ENCODE data around the gene SIL1.
"Not testable (repeated sequence)": the region's sequence is repeated elsewhere in the genome, so short reads cannot be mapped to it uniquely, and the experiment has no call there.

Gene SIL1

GRCh38 chr5:138943599-138944173 lies 254.5 kb downstream of the SIL1 start:
- no peak for DNase-seq
- ATAC-seq = no peak

DNA sequence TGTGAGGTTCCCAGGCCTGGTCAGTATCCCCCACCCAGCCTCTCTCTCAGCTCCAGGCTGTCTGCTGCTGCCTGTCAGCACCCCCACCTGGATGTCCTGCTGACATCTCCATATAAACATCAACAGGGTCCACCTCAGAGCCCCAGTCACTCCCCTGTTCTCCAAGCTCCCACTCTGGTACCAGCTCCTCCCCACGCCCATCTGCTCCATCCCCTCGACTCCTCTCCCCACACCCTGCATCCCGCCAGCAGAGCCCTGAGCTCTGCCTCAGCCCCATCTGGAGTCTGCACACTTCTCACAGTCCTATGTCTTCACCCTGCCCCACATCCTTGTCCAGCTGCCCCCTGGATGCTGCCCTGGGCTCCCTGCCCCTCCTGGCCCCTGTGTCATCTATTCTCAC lies 255.3 kb downstream of the SIL1 start:
- ATAC-seq = no peak
- no peak for DNase-seq

GRCh38 chr5:138942066-138942465 lies 256.1 kb downstream of the SIL1 start:
- ATAC-seq (no peak), DNase-seq (no peak)

DNA sequence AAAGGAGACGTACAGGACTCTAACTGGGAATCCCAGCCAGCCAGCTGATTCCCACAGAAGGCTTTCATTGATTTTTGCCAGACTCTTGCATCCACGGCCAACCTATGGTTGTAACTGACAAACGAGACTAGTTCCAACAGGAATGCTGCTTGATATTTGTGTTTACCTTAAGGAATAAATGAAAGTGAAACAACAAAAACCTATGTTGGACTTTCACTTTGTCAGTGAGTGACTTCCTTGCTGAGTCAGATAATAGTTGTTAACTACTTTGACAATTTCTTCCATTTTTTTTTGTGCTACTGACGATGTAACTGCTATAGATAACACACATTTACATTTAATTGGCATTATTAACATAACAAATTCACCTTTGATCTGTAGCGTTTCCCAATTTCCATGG lies 259.6 kb downstream of the SIL1 start:
- ATAC-seq (no peak), DNase-seq (no peak)

DNA sequence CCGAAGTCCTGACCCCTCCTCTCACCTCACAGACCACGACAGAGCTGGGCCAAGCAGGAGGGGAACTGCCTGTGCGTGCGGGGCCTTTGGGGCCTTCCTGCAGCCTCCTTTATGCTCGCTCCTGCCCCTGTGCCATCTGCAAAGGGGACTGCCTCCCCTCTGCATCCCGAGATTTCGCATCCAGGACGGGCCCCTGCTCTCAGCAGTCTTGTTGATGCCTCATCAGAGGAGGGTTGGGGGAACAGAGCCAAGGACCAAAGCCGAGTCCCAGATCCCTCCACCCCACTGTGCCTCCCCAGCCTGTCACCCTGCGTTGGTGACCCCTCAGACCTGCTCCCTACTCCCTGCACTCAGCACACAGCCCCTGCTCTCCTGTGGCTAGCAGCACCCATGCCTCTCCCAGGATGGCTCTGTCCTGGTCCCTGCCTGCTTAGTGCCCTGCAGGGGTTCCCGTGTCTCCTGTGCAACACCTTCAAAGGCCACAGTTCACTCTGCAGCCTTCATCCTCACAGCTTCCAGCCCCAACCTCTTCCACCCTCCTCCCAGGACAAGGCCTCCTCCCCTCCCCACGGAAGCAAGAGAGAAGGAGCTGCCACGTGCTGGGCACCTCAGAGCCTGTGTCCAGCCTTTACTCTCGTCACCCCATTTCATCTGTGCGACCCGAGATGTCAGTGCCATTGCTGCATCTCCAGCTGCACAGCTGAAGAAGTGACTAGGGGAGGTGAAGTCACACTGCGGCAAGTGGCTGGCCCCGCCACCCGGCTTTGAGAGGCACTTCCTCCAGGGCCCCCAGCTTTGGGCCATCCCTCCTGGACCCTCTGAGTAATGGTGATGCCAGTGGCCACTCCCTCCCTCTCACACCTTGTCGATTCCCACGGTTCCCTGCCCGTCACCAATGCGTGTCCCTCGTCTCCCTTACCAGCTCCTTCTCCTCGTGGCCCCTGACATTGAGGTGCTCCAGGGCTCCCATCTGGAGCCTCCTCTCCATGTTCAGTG lies 260.5 kb downstream of the SIL1 start:
- ATAC-seq = no peak
- DNase-seq = no peak

DNA sequence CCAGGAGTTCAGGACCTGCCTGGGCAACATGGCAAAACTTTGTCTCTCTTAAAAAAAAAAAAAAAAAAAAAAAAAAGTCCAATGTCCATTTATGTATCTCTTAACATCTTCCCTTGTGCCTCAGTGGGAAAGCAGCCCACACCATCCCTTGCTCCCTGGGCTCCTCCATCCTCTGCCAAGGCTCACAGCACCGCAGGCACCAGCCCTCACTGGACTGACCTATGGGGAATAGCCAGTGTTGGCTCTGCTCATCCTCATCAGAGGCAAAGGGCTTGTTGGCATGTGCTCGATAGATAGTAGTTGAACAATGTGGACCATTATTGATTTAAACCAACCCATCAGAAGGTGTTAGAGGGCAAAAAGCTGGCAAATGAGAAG lies 261.2 kb downstream of the SIL1 start:
- no peak for ATAC-seq
- DNase-seq = no peak

DNA sequence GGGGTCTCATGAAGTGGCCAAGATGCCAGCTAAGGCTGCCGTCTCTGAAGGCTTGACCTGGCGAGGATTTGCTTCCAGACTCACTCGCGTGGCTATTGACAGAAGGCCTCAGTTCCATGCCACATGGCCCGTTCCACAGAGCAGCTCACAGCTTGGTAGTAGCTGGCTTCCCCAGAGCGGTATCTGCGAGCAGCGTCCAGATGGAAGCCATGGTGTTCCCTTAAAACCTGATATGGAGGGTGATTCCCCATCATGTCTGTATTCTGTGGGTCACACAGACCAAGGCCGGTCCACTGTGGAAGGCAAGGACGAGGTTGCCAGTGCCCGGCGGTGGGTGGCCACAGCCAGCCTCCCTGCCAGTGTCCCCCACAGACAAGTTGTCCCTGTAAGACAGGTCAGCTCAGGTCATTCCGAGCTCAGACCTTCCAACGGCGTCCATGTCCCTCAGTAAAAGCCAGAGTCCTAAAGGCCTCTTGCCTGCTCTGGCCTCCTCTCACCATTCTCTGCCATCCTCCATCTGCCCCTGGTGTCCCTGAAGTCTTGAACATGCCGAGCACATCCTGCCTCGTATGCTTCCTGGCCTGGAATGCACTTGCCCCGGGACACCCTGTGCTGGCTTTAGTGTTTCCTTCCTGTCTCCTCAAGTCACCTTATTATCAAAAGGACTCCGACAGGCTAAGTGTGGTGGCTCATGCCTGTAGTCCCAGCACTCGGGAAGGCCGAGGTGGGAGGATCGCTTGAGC lies 261.8 kb downstream of the SIL1 start:
- DNase-seq (no peak), ATAC-seq (no peak)

DNA sequence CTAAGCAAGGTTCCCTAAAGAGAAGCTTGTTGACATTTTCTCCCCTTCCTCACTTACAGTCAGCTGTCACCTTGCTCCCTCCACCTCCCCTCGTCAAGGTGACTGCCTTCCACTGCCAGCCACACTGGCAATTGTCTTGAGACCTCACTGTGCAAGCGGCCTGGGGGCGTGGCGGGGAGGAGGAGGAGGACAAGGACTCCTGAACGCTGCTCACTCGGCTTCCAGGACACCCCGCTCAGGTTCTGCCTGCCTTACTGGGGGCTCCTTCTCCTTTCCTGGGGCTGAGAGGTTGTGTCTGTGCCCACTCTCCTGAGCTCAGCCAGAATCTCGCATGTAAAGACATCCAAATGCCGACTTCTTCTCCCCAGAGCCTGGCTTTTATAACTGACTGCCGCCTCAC lies 262.7 kb downstream of the SIL1 start:
- ATAC-seq = no peak
- no peak for DNase-seq

- DNase-seq = no peak
- no peak for ATAC-seq
These were observed 263.2 kb downstream of the SIL1 start for GRCh38 chr5:138934971-138935370.

- no peak for ATAC-seq
- DNase-seq = no peak
These were observed 264.5 kb downstream of the SIL1 start for GRCh38 chr5:138933522-138934290.

GRCh38 chr5:138932171-138932810 lies 265.9 kb downstream of the SIL1 start:
- DNase-seq (no peak), ATAC-seq (no peak)

DNA sequence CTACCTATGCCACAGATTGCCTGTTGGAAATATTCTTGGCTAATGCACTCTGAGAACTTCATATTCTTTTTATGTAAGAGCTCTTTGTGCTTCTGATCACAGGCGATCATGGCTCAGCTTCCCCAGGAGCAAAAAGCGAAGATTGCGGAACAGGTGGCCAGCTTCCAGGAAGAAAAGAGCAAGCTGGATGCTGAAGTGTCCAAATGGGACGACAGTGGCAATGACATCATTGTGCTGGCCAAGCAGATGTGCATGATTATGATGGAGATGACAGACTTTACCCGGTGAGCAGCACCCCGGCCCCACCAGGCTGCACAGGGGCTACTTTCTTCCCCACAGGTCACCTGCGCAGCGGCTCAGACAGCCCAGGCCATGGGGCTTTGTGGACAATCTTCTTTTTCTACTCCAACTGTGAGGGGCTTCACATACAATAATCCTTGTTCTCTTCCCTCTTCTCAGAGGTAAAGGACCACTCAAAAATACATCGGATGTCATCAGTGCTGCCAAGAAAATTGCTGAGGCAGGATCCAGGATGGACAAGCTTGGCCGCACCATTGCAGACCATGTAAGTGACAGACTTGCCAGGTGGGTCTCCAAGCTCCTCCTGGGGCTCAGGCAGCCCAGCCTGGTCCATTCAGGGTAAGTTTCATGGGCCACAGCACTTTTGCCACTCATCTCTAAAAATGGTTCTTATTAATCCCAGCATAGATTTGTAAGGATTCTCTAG lies 267.6 kb downstream of the SIL1 start:
- no peak for ATAC-seq

DNA sequence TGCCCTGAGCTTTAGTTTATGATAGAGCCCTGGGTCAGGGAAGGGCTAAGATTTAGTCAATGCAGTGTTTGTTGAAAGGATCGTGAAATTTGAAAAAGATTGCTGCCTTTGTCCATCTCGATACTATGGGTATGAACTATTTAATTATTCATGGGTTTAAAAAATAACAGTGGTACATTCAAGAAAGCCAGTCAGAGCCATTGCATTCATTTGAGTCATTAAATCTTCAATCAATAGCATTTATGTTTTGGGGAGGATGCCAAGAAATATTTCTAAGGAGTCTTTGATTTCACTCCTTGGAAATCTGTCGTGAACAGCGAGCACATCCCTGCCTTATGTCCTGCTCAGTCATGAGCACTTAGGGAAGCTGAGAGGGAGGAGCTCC lies 268.6 kb downstream of the SIL1 start:
- ATAC-seq (no peak), DNase-seq (no peak)

More for the DNA sequence above, 267.6 kb downstream of the SIL1 start:
- DNase-seq = no peak

GRCh38 chr5:138927979-138928378 lies 270.2 kb downstream of the SIL1 start:
- no peak for DNase-seq
- ATAC-seq = no peak

GRCh38 chr5:138927544-138927943 lies 270.6 kb downstream of the SIL1 start:
- ATAC-seq (no peak), DNase-seq (no peak)

GRCh38 chr5:138926688-138927448 lies 271.3 kb downstream of the SIL1 start:
- DNase-seq = no peak
- no peak for ATAC-seq

DNA sequence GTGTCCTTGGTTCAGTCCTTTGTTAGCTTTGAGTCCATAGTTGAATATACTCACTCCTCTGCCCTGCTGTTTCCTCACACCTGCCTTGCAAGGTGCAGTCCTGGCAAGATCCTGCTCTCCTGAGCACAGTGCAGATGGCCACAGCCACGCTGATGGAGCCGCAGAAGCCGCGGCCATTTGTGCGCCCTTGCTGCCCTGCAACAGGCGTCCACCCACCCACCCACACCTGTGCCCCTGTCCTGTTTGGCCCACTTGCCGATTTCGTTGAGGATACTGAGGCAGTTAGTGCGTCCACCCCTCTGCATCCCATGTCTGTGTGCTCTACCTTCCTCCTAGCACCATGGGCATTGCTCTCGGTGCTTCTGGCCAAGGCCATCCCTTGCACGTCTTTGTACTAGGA lies 271.9 kb downstream of the SIL1 start:
- no peak for DNase-seq
- ATAC-seq = no peak

- ATAC-seq (no peak), DNase-seq (no peak)
These were observed 273.0 kb downstream of the SIL1 start for GRCh38 chr5:138925090-138925635.

DNA sequence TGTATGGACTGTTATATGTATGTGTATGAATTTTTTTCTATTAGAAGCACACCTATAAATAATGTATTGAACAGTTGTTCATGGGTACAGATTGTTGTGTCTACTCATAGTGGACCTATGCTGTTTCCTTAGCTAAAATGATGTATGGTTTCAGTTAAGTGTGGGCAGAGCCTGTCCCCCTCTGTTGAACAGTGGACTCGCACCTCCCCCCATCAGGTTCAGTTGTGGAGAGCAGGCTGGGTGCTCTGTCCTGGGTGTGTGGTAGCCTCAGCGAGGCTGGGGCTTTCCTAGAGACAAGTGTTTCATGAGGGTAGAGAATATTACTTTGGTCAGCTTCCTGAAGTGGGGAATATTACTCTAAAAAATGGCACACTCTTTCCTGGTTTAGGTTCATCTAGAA lies 275.7 kb downstream of the SIL1 start:
- no peak for ATAC-seq
- DNase-seq = no peak

DNA sequence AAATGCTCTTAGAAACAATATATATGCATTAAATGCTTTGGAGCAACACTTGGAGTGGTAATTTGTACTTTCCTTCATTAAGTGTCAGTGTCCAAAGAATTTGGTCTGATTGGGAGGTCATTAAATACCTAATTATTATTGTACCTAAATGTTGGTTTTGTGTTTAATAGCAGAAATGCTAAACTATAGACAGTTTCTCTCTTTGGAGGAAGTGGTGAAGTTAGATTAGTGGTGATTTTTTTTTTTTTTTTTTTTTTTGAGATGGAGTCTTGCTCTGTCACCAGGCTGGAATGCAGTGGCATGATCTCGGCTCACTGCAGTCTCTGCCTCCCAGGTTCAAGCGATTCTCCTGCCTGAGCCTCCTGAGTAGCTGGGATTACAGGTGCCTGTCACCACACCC lies 276.8 kb downstream of the SIL1 start:
- ATAC-seq = not testable (repeated sequence)

More for the DNA sequence above, 276.8 kb downstream of the SIL1 start:
- not testable (repeated sequence) for DNase-seq
